Tongue (tissue), 2 donors: ENCODE results near the gene PBX3. TPM values are rescaled to one million over a fixed set of nuclear protein-coding genes. Genes with fewer than 3 reads are reported as not detected.

Source experiments
- DNase-seq: peaks from one replicate; pipeline ENCODE4 v3.0.0-alpha.2; 2015
- total RNA-seq: library from RNA; depleted of rRNA; stranded (reverse); fragments of >200 nt; gene quantifications from one replicate; pipeline ENCODE4 v1.2.3, GENCODE V29; 2014

The PBX3 gene
- total RNA-seq, 1 donor from 2014 or later = 33.1 TPM

DNA sequence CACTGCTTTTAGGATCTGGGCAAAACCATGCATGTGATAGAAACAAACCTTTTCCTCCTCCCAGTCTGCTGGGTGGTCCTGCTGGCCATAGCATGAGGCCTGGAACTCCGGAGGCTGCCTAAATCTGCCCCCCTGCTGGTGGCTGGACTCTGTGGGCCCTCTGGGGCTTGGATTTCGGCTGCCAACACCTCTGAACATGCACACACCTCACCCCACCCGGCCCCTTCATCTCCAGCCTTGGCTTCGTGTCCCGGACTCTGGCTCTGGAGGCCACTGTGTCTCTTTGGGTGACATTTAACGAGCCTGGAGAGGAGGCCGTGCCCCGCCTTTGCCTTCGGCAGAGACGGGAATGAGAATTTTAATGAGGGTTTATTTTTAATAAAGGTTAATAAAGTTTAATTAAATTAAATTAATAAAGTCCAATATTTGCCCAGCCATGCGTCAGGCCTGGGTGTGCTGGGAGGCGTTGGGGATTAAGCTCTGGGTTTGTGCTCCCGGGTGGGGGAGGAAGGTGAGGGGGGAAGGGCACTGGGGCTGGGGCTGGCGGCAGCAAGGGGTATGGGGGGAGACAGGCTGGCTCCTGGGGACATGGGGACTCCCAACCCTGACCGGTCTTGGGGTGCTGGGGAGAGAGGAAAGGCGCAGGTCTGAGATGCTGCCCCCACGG is 251.8 kb downstream of the PBX3 start:
- no peak for DNase-seq

DNA sequence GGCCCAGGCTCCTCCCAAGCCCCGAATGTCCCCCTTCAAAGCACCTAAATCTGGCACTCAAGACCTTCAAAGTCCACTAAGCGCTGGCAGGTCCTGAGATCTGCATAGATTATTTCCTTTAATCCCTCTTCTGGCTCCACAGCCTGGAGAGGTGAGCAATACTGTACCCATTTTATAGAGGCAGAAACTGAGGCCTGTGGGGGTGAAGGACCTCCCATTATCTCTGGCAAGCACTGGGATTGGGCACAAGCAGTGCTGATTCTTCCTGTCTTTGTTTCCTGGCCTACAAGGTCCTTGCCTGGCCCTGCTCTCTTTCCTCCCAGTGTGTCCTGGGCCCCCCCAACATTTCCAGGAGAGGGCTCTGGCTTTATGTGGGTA is 252.3 kb downstream of the PBX3 start:
- no peak for DNase-seq

DNA sequence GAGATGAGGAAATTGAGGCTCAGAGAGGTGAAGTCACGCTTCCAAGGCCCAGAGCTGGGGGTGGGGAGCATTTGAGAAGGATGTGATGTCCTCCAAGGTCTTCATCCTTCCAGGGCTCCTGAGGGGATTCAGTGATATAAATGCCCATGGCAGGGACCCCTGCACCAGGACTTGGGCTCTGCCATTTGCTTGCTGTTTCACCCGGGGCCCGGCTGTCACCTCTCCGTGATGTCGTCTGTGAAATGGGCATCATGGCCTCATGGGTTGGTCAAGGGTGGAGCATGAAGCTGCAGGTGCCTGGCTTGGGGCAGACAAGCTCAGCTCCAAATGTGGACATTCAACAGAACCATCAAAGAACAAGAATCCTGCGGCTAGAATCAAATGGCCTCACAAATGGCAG is 253.1 kb downstream of the PBX3 start:
- no peak for DNase-seq

DNA sequence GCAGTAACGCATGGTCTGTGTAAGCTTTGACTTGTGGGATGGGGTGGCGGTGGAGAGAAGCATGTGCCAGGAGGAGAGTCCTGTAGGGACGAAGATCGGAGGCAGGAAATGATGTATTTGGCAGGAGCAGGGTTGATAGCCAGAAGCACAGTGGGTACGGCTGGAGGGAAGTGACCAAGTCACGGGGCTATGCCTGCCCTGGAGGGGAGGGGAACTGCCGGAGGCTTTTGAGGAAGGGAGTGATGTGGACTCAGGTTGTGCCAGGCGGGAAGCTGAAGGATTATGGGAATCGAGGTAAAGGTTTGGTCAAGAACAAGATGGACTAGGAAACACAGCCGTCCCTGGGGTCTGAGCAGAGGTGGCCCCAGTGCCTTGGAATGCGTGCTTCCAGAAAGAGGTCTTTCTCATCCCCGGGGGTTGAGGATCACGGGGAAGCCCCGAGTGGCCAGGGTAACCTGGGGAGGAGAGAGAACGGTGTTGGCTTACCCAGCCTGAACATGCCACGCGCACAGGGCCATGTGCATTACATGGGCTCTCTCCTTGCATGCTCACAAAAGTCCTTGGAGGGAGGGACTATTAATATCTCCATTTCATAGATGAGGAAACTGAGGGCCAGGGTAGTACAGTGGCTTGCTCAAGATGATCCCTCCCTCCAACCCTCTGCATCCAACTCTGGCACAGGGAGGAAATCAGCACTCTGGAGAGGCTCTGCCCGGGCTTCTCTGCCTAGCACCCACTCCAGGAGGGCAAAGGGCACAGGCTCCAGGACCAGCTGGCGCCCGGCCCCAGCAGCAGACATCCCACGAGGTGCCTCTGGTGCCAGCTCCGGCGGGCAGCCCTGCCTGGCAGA is 253.8 kb downstream of the PBX3 start:
- DNase-seq = no peak

DNA sequence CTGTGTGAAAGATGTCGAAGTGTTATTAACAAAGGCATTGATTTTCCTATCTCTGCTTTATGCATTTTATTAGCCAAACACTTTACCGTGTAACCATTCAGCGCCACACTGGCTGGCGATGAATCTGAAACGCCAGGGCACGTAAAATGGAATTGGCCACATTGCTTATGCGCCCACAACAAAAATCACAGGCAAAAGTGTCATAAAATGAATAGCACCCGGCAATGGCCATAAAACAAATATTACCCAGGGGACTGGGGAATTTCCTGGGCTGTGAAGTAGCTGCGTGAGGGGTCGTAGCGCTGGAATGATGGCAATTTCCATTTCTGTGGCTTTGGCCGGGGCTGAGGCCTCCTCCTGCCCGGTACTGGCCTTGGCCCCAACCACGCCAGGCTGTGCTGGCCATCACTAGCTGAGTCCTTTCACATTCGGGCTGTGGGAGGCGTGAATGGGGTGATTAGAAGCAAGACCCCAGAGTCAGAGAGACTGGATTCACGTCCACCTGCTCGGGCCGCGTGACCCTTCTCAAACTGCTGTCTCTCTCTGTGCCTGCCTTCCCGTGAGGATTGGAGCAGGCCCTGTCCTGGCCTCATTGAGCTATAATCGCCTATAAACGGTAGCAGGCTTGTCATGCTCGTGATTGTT is 254.5 kb downstream of the PBX3 start:
- DNase-seq = no peak

DNA sequence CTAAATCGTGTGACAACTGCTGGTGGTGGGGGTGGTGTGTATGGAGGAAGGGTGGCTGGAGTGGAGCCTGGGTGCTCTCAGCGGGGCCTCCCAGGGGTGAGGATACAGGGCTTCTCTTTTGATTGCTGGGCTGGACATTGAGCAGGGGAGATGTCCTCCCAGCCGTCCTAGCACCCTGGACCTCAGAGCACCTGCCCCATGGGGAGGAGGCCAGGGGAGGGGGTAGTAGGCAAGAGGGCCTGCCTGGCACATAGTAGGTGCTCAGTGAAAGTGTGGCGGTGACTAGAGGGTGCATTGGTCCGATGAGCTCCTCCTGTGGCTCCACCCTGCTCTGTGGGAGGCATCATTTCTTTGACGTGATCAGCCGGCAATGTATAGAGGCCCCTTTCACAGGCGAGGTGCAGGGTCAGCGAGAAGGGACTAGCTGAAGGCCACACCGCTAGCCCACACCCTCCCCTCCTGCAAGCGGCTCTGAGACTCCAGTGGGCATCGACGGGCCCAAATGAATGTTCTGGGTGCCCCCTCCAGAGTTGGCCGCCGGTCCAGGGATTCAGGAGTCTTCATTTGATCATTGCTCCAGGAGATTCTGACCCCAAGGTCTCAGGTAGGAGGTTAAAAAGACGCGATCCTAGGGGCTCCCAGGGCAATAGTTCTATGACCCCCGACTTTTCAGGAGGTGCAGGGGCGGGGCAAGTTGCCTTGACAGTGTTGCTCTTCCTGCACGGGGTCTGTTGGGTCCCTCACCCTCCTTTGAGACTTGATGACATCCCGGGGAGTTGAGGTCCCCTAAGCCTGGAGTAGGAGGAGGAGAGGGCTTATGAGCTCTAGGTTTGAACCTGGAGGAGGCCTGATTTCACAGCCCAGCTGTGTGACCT is 255.5 kb downstream of the PBX3 start:
- DNase-seq = no peak

DNA sequence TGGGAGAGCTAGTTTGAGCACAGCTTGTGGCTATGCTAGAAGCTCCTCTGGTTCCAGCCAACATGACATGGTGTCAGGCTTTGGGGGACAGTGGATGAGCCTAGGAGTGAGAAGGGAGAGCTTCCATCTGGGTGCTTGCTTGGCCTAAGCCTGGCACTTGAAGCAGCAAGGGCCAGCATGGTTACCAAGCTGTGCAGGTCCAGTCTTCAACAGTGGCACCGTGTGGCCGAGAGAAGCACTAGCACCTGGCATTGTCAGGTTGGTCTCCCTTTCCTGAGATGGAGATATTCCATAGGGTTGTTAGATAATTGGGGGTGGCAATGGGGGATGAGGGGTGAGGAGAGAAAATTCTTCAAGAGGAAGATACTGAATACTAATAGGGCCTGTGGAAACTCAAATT is 261.9 kb downstream of the PBX3 start:
- no peak for DNase-seq

DNA sequence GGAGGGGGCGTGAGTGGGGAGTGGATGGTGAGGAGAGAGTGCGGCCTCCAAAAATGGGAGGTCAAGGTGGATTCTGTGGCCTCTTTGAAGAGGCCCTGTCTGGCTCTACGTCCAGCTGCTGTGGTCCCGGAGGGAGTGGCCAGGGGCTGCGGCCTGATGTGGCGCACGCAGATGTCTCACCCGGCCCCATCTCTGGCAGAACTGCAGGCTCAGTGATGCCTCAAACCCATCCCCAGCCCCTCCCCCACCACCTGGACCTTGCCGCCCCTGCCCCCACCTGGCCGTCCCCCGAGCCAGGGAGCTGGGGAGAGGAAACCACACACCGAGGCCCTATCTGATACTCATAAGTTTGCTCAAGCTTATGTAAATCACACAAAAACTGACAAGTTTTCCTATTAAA is 267.6 kb downstream of the PBX3 start:
- DNase-seq = no peak

DNA sequence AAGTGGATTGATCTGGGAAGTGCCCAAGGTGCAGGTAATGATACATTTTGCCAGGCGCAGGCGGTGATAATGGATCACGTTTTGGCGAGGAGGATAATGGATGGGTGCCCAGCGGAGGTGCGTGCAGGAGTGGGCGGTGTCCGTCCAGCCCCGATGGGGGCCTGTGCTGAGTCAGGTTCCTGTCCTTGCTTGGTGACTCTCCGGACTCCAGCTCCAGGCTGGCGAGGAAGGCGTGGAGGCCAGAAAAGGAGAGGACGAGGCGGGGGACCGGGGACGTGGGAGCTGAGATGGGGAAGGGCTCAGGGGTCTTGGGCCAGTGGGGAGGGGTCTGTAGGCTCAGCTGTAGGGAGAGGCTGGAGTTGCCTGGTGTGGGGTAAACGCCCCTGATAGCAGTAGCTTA is 268.3 kb downstream of the PBX3 start:
- DNase-seq = no peak

DNA sequence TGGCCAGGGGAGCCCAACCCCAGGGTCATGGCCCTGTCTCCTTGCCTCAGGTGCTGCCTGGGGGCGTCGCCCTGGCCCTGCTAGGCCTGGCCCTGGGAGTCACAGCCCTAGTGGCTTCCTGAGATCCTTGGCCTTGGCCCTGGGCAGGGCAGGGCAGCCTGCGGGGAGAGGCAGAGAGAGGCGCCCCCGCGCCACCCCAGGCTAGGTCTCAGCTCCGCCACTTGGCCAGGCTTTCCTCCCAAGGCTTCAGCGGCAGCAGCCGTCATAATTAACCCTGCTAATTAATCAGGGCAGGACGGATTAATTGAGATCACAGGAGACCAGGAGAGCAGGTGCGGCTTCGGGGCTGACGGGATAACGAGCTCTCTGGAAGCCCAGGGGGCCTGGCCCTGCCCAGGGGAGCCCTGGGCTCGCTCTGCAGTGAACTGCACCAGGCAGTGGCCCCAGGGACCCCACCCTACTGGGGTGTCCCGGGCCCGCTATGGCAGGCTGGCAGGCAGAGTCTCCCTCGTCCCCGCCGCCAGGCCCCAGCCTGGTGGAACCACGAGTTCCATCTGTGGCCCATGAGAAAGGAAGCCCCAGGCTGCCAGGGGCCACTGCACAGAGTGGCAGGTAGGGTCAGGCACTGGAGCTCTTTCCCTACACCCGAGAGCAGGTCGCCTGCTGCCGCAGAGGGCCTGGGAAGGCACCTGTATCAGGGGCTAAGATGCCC is 269.6 kb downstream of the PBX3 start:
- no peak for DNase-seq

Other genes starting within 250 kb of the PBX3 start
- gene MAPKAP1, start 40.2 kb upstream of the PBX3 start, total RNA-seq = 66.8 TPM